VCaP (cell line): ENCODE results near the gene MGAT5B.

Experiments used
- H3K27ac ChIP-seq: fragments of 450-650 bp; 2 replicates; pipeline ENCODE4 v1.5.1; 2017
- TF ChIP-seq, protein P1 (sequence below): fragments of 450-650 bp; conservative IDR thresholded peaks from 2 replicates; pipeline ENCODE4 v1.5.1; 2017; ENCODE audit warnings: mild to moderate bottlenecking, moderate library complexity

MGAT5B gene

DNA sequence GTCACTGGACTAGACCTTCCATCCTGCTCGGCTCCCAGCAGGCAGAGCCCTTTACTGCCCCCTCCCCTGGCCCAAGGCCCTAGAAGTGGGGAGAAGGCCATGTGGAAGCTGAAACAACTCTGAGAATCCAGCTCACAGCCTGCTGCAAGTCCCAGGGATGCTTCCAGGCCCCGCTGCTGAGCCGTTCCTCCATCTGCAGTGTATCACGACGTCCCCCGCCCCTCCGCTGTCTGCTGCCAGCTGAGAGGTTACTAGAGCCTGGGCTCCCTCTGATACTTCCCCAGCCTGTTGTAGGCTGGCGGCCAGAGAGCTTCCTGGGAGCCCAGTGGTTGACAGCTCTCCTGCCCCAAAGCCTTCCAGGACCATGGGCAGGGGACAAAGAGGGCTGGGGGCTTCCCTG is 118.2 kb downstream of the MGAT5B start:
- TF ChIP-seq, protein P1, sequence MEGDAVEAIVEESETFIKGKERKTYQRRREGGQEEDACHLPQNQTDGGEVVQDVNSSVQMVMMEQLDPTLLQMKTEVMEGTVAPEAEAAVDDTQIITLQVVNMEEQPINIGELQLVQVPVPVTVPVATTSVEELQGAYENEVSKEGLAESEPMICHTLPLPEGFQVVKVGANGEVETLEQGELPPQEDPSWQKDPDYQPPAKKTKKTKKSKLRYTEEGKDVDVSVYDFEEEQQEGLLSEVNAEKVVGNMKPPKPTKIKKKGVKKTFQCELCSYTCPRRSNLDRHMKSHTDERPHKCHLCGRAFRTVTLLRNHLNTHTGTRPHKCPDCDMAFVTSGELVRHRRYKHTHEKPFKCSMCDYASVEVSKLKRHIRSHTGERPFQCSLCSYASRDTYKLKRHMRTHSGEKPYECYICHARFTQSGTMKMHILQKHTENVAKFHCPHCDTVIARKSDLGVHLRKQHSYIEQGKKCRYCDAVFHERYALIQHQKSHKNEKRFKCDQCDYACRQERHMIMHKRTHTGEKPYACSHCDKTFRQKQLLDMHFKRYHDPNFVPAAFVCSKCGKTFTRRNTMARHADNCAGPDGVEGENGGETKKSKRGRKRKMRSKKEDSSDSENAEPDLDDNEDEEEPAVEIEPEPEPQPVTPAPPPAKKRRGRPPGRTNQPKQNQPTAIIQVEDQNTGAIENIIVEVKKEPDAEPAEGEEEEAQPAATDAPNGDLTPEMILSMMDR, result no peak
- H3K27ac ChIP-seq, result no peak overlapping the region

DNA sequence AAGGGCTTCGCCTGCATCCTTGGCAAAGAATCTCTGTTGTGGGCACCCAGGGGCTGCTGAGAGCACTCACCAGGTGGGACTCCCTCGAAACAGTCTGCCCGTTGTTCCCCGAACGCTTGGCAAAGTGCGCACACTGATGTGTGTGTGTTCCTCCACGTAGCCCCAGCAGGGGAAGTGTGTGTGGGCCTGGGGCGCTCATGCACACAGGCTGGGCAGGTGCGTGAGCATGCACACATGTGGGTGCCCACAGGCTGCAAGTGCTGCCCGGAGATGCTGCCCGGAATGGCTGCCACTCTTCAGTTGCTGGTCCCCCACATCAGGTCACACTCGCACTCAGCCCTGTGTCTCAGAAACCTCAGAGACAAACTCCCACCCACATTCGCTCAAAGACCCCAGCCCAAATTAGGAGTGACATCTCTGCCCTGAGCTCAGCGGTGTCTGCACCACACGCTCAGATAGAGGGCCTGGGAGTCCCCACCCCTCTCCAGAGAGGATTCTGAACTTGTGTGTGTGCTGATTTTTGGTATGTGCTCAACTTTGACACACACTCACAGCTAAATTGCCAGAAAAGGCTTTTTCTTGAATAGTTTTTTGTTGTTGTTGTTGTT is 119.4 kb downstream of the MGAT5B start:
- TF ChIP-seq, protein P1, result no peak
- H3K27ac ChIP-seq, result no peak overlapping the region

DNA sequence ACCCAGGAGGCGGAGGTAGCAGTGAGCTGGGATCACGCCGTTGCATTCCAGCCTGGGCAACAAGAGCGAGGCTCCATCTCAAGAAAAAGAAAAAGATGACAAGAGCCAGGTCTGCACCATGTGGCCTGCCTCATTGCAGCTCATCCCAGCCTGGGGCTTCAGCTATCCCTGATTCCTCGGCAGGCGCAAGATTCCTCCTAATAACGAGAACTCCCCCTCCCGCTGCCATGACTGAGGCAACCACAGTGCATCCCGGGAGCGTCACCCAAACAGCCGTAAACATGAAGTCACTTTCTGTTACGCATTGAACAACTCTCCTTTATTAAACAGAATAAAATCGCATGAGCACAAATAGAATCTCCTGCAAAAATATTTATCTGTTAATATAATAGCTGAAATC is 120.6 kb downstream of the MGAT5B start:
- TF ChIP-seq, protein P1, result no peak
- no peak overlapping the region for H3K27ac ChIP-seq

DNA sequence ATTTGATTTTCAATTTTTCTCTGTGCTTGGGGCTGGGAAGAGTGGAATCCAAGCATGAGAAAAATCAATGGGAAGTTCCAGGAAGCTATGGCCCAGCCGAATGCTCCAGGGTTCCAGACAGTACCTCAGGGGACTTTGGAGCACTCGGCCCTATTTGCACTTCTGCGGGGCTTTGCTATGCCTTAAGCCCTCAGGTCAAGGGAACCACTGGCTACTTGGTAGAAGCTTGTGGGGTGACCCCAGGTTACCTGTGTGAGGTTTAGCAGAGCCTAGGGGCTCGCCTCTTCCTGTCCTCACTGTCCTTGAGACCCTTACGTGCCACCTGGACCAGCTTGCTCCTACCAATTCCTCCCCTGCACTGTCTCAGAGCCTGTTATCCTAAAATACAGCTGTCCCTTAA is 121.3 kb downstream of the MGAT5B start:
- TF ChIP-seq, protein P1, result no peak
- no peak overlapping the region for H3K27ac ChIP-seq

DNA sequence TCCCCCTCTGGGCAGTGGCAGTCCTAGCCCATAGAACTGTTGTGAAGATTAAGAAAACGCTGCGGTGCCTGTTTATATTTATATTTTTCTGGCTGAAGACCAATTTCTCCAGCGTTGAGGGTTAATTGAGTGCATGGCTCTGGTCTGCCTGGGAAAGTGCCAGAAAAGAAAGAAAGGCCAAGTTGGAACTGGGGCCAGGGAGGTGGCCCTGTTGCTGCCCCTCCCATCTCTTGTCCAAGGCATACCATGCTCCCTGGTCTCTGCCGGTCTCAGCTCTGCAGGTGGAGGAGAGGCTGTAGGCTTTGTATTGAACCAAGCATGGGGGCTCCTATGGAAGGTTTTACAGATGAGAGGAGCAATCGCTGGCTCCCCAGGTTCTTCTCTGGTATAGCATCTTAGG is 124.7 kb downstream of the MGAT5B start:
- TF ChIP-seq, protein P1, result no peak
- no peak overlapping the region for H3K27ac ChIP-seq

DNA sequence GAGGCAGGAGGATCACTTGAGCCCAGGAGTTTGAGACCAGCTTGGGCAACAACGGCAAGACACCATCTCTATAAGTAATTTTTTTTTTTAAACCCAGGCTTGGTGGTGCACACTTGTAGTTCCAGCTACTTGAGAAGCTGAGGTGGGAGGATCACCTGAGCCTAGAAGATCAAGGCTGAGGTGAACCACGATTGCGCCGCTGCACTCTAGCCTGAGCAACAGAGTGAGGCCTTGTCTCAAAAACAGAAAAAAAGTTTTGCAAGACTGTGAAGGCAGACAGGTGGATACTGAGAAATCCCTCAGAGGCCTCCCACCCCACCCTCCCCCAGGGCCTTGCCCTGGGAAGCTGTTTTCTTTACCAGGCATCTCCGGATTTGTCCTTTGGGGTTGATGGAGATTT is 125.4 kb downstream of the MGAT5B start:
- H3K27ac ChIP-seq, result no peak overlapping the region
- TF ChIP-seq, protein P1, result no peak

DNA sequence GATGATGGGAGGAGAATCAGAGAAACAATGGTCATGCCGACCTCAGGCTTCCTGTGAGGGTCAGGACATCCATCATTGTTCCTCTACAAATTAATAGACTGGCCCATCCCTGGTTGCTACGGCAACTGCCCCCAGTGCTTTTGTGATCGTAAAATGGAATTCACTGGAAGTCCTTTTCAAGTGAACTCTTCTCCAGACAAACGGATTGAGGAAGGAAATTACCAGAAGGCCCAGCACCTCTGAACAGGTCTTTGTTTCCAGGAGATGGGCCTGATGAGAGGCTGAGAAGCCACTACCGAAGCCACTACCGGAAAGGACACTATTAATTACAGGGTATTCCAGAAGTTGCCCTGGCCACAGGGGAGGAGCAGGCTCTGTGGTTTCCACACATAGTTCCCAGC is 126.0 kb downstream of the MGAT5B start:
- TF ChIP-seq, protein P1, result no peak
- no peak overlapping the region for H3K27ac ChIP-seq
